CD14-positive monocyte (primary cell): ENCODE measurements around the gene GIGYF1. TPM values are rescaled to one million over a fixed set of nuclear protein-coding genes. Genes with fewer than 3 reads are reported as not detected.

Experiments
- DNase-seq, 3 donors: peaks; one replicate each; pipeline ENCODE4 v3.0.0-alpha.2; 2011 to 2022
- H2AFZ ChIP-seq: 2 replicates; pipeline ENCODE4 v1.6.0; 2012; ENCODE audit warnings: mild to moderate bottlenecking, low read depth, low read length, inconsistent platforms; ENCODE audit not compliant: insufficient read depth, poor library complexity, severe bottlenecking
- H3K27ac ChIP-seq, 2 donors: 1 replicate in 1 of 2; 2 replicates in 1 of 2; pipeline ENCODE4 v1.5.1; 2012 to 2013; ENCODE audit warnings: low read length in 2 of 2, control low read depth in 1 of 2, inconsistent platforms in 1 of 2, low read depth in 1 of 2, mild to moderate bottlenecking in 1 of 2
- H3K27me3 ChIP-seq, 2 donors: one replicate each; pipeline versions ENCODE4 v1.6.0 to v1.6.1; 2011 to 2013; ENCODE audit warnings: low read length in 2 of 2; ENCODE audit not compliant: control insufficient read depth in 2 of 2, insufficient read depth in 2 of 2
- H3K36me3 ChIP-seq, 2 donors: replicated peaks in 1 of 2; 1 replicate in 1 of 2; 2 replicates in 1 of 2; pipeline versions ENCODE4 v1.5.1 to v1.6.1; 2012 to 2013; ENCODE audit warnings: low read length in 2 of 2, control low read depth in 1 of 2, inconsistent platforms in 1 of 2, mild to moderate bottlenecking in 1 of 2; ENCODE audit not compliant: insufficient read depth in 2 of 2, control insufficient read depth in 1 of 2
- H3K4me1 ChIP-seq, 2 donors: 1 replicate in 1 of 2; 2 replicates in 1 of 2; pipeline versions ENCODE4 v1.5.1 to v1.6.1; 2012 to 2013; ENCODE audit warnings: low read length in 2 of 2, control low read depth in 1 of 2, inconsistent platforms in 1 of 2, mild to moderate bottlenecking in 1 of 2, moderate library complexity in 1 of 2; ENCODE audit not compliant: insufficient read depth in 2 of 2, control insufficient read depth in 1 of 2
- H3K4me2 ChIP-seq: replicated peaks from 2 replicates; pipeline ENCODE3; 2012; ENCODE audit warnings: low read length, moderate library complexity, mild to moderate bottlenecking; ENCODE audit not compliant: poor library complexity, severe bottlenecking; ENCODE audit errors: extremely low read depth
- H3K4me3 ChIP-seq, 3 experiments: fragments of 200-600 bp in 1 of 3; sonication (generic) in 1 of 3; replicated peaks in 1 of 3; 1 replicate in 2 of 3; 2 replicates in 1 of 3; pipeline ENCODE4 v1.5.1; 2011 to 2013; ENCODE audit warnings: low read length in 3 of 3, mild to moderate bottlenecking in 3 of 3, control low read depth in 2 of 3, low read depth in 2 of 3, inconsistent platforms in 1 of 3, moderate library complexity in 1 of 3
- H3K79me2 ChIP-seq: 2 replicates; pipeline ENCODE4 v1.6.0; 2012; ENCODE audit warnings: mild to moderate bottlenecking, control low read depth, inconsistent platforms, low read length, moderate library complexity; ENCODE audit not compliant: insufficient read depth
- H3K9ac ChIP-seq: 2 replicates; pipeline ENCODE4 v1.6.0; 2017; ENCODE audit warnings: low read length, mild to moderate bottlenecking; ENCODE audit not compliant: insufficient read depth, poor library complexity, severe bottlenecking
- H3K9me3 ChIP-seq, 2 donors: replicated peaks in 1 of 2; 1 replicate in 1 of 2; 2 replicates in 1 of 2; pipeline versions ENCODE4 v1.5.1 to v1.6.1; 2012 to 2013; ENCODE audit warnings: low read length in 2 of 2, control low read depth in 1 of 2; ENCODE audit not compliant: control insufficient read depth in 1 of 2, insufficient read depth in 1 of 2
- H4K20me1 ChIP-seq: 2 replicates; pipeline ENCODE4 v1.6.0; 2012; ENCODE audit warnings: mild to moderate bottlenecking, low read length, control low read depth, moderate library complexity; ENCODE audit not compliant: insufficient read depth
- H3K27ac Mint-ChIP-seq, 7 donors: one replicate each; pipeline ENCODE4 v1.8.0; 2020; ENCODE audit warnings: mild to moderate bottlenecking in 7 of 7, mixed read lengths in 7 of 7, moderate library complexity in 6 of 7, inconsistent platforms in 2 of 7
- H3K27me3 Mint-ChIP-seq, 3 donors: one replicate each; pipeline ENCODE4 v1.8.0; 2021 to 2022; ENCODE audit warnings: low read depth in 3 of 3, mild to moderate bottlenecking in 3 of 3, mixed read lengths in 3 of 3, moderate library complexity in 3 of 3, inconsistent platforms in 1 of 3
- H3K36me3 Mint-ChIP-seq, 2 donors: one replicate each; pipeline ENCODE4 v1.8.0; 2020; ENCODE audit warnings: mixed read lengths in 2 of 2, inconsistent platforms in 1 of 2, mild to moderate bottlenecking in 1 of 2
- H3K4me1 Mint-ChIP-seq: one replicate; pipeline ENCODE4 v1.8.0; 2020; ENCODE audit warnings: mild to moderate bottlenecking, mixed read lengths
- H3K4me3 Mint-ChIP-seq, 2 donors: one replicate each; pipeline ENCODE4 v1.8.0; 2020; ENCODE audit warnings: mild to moderate bottlenecking in 2 of 2, mixed read lengths in 2 of 2, moderate library complexity in 1 of 2
- H3K9me3 Mint-ChIP-seq, 7 donors: one replicate each; pipeline ENCODE4 v1.8.0; 2020 to 2022; ENCODE audit warnings: mixed read lengths in 7 of 7, mild to moderate bottlenecking in 6 of 7, moderate library complexity in 6 of 7, inconsistent platforms in 2 of 7
- WGBS: methylation state at CpG from one replicate; pipeline ENCODE4 v1.1.5; 2013; ENCODE audit warnings: missing lambda C conversion rate; ENCODE audit not compliant: insufficient coverage; 5-methylcytosine and 5-hydroxymethylcytosine counted together
- intact Hi-C, 2 donors: fragments of 100-400 bp; cut with micrococcal nuclease; formaldehyde crosslinking; loops; one replicate each; pipeline versions ENCODE4 v1.15.0 to v1.15.1; 2023
- polyA plus RNA-seq, 3 donors: library from polyadenylated mRNA; depleted of rRNA in 1 of 3; unstranded in 2 of 3; stranded (reverse) in 1 of 3; fragments of 300-500 nt in 2 of 3; fragments of >200 nt in 1 of 3; fragmentation: Illumina TruSeq in 2 of 3; gene quantifications; 1 replicate in 2 of 3; 2 replicates in 1 of 3; pipeline ENCODE4 v1.2.3, GENCODE V29; 2012 to 2021
- TF ChIP-seq, protein P1 (sequence below): fragments of 200-600 bp; IDR thresholded peaks from one replicate; pipeline ENCODE4 v1.8.0; 2022; ENCODE audit warnings: antibody characterized with exemption, mild to moderate bottlenecking

The GIGYF1 gene
- polyA plus RNA-seq, 3 donors: 0.30 to 30.6 (median 0.34) TPM

DNA sequence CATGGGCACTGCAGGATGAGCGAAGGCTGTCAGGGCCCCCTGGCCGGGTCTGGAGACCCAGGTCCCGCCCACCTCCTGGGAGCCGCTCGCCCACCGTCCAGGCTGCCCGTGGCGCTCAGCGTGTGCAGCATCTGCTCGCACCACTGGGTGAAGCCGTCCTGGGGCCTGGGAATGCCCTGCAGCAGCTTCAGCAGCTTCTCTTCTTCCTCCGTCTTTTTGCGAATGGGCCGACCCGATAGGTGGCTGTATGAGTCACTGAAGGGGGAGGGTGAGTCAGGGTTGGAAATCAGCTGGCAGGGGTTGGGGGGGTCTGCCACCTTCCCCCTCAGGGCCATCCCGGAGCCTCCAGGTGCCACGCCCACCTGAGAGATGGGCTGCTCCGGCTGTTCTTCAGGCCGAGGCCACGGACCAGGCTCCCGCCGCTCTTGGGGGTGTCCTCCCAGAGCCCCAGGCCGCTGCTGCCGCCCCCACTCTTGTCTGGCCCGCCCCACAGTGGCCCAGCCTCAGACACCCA lies 11.8 kb downstream of the GIGYF1 start:
- Histone ChIP-seq H3K27ac (no peak overlapping the region), H3K9ac (no peak overlapping the region), H4K20me1 (peaks cover 99% of the 10 kb centered on the region), H3K4me2 (no peak overlapping the region), H3K36me3 (peaks cover 88 to 94% of the 10 kb centered on the region in 2 donors), H3K9me3 (no peaks in the 10 kb centered on the region), H3K4me3 (no peak overlapping the region), H3K27me3 (no peaks in the 10 kb centered on the region), H2AFZ (no peak overlapping the region), H3K79me2 (peaks cover 13% of the 10 kb centered on the region), H3K4me1 (peaks cover 36 to 38% of the 10 kb centered on the region in 2 donors)
- Mint-ChIP-seq H3K4me3 (no peak overlapping the region), H3K36me3 (peaks cover 47 to 85% of the 10 kb centered on the region in 2 donors), H3K27me3 (peaks cover 0 to 2% (median 0%) of the 10 kb centered on the region in 3 donors), H3K4me1 (peaks cover 28% of the 10 kb centered on the region), H3K9me3 (peaks cover 0 to 1% (median 0%) of the 10 kb centered on the region in 7 donors), H3K27ac (no peak overlapping the region)
- intact Hi-C loops: no loop called here
- DNase-seq: peak in 1 of 3 donors; percentile 7
- TF ChIP-seq, protein P1, sequence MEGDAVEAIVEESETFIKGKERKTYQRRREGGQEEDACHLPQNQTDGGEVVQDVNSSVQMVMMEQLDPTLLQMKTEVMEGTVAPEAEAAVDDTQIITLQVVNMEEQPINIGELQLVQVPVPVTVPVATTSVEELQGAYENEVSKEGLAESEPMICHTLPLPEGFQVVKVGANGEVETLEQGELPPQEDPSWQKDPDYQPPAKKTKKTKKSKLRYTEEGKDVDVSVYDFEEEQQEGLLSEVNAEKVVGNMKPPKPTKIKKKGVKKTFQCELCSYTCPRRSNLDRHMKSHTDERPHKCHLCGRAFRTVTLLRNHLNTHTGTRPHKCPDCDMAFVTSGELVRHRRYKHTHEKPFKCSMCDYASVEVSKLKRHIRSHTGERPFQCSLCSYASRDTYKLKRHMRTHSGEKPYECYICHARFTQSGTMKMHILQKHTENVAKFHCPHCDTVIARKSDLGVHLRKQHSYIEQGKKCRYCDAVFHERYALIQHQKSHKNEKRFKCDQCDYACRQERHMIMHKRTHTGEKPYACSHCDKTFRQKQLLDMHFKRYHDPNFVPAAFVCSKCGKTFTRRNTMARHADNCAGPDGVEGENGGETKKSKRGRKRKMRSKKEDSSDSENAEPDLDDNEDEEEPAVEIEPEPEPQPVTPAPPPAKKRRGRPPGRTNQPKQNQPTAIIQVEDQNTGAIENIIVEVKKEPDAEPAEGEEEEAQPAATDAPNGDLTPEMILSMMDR: no peak
- 89% methylated on average over 21 of the region's 25 CpGs for WGBS

GRCh38 chr7:100681491-100682227 lies 12.4 kb downstream of the GIGYF1 start:
- TF ChIP-seq, protein P1: no peak
- H3K27ac ChIP-seq: no peak overlapping the region
- no peak for DNase-seq
- no peaks in the 10 kb centered on the region for H3K27me3 ChIP-seq
- no peak overlapping the region for H3K9ac ChIP-seq
- Mint-ChIP-seq H3K4me1 (peaks cover 33% of the 10 kb centered on the region), H3K27me3 (peaks cover 0 to 2% (median 0%) of the 10 kb centered on the region in 3 donors), H3K9me3 (peaks cover 0 to 1% (median 0%) of the 10 kb centered on the region in 7 donors), H3K36me3 (peaks cover 47 to 85% of the 10 kb centered on the region in 2 donors), H3K4me3 (no peak overlapping the region), H3K27ac (peak overlapping the region in 1 of 7 donors; percentile 6)
- no peak overlapping the region for H3K4me2 ChIP-seq
- intact Hi-C loops: no loop called here
- WGBS: 94% methylated on average over 25 of the region's 29 CpGs
- H2AFZ ChIP-seq: no peak overlapping the region
- peaks cover 19% of the 10 kb centered on the region for H3K79me2 ChIP-seq
- no peak overlapping the region for H3K4me3 ChIP-seq
- no peaks in the 10 kb centered on the region for H3K9me3 ChIP-seq
- H3K4me1 ChIP-seq: peaks cover 42 to 45% of the 10 kb centered on the region in 2 donors
- peaks cover 99% of the 10 kb centered on the region for H4K20me1 ChIP-seq
- H3K36me3 ChIP-seq: peaks cover 88 to 94% of the 10 kb centered on the region in 2 donors
